Cardiac muscle cell (in vitro differentiated cells and primary cell): Measurements from ENCODE around the gene DOCK7. TPM values are rescaled to one million over a fixed set of nuclear protein-coding genes. Genes with fewer than 3 reads are reported as not detected.

Experiments used
- DNase-seq, 2 donors: peaks; one replicate each; pipeline versions ENCODE4 v3.0.0 to v3.0.0-alpha.2; 2010 to 2017; ENCODE audit warnings: low read depth in 1 of 2, low spot score in 1 of 2
- H3K27ac ChIP-seq: fragments of 200-600 bp; sonication (generic); 2 replicates; pipeline ENCODE4 v1.5.1; 2016
- H3K27me3 ChIP-seq: fragments of 200-600 bp; sonication (generic); 2 replicates; pipeline ENCODE4 v1.6.0; 2016; ENCODE audit warnings: control low read depth
- H3K36me3 ChIP-seq: fragments of 200-600 bp; sonication (generic); 2 replicates; pipeline ENCODE4 v1.5.1; 2016; ENCODE audit warnings: control low read depth
- H3K4me1 ChIP-seq: fragments of 200-600 bp; sonication (generic); 2 replicates; pipeline ENCODE4 v1.8.1; 2017; ENCODE audit warnings: low read depth, mild to moderate bottlenecking, mixed run types
- H3K4me3 ChIP-seq: fragments of 200-600 bp; sonication (generic); 2 replicates; pipeline ENCODE4 v1.5.1; 2016; ENCODE audit warnings: mild to moderate bottlenecking
- H3K9me3 ChIP-seq: fragments of 200-600 bp; sonication (generic); 2 replicates; pipeline ENCODE4 v1.5.1; 2017; ENCODE audit warnings: low read depth, mild to moderate bottlenecking, control low read depth
- polyA plus RNA-seq: library from polyadenylated mRNA; unstranded; fragments of >200 nt; fragmentation: Nextera tagmentation; extraction: Ambion mirVana; gene quantifications from 2 replicates; pipeline ENCODE4 v1.2.1, GENCODE V29; 2016
- total RNA-seq: library from RNA; depleted of rRNA; stranded (reverse); fragments of >200 nt; gene quantifications from 2 replicates; pipeline ENCODE4 v1.2.3, GENCODE V29; 2016
- TF ChIP-seq, protein P1 (sequence below): IDR thresholded peaks from 2 replicates; pipeline ENCODE4 v1.5.1; 2012; ENCODE audit warnings: low read depth, mild to moderate bottlenecking, low read length

DOCK7 gene
- total and polyA plus RNA-seq, 2 experiments from 2014 or later: 17.5 to 79.6 TPM

- peak in 1 of 2 donors; percentile 73 for DNase-seq
- no peaks in the 10 kb centered on the region for H3K27me3 ChIP-seq
- H3K27ac ChIP-seq: no peak overlapping the region
- no peaks in the 10 kb centered on the region for H3K36me3 ChIP-seq
- H3K4me3 ChIP-seq: no peak overlapping the region
- H3K9me3 ChIP-seq: no peaks in the 10 kb centered on the region
- TF ChIP-seq, protein P1, sequence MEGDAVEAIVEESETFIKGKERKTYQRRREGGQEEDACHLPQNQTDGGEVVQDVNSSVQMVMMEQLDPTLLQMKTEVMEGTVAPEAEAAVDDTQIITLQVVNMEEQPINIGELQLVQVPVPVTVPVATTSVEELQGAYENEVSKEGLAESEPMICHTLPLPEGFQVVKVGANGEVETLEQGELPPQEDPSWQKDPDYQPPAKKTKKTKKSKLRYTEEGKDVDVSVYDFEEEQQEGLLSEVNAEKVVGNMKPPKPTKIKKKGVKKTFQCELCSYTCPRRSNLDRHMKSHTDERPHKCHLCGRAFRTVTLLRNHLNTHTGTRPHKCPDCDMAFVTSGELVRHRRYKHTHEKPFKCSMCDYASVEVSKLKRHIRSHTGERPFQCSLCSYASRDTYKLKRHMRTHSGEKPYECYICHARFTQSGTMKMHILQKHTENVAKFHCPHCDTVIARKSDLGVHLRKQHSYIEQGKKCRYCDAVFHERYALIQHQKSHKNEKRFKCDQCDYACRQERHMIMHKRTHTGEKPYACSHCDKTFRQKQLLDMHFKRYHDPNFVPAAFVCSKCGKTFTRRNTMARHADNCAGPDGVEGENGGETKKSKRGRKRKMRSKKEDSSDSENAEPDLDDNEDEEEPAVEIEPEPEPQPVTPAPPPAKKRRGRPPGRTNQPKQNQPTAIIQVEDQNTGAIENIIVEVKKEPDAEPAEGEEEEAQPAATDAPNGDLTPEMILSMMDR: no peak
- no peaks in the 10 kb centered on the region for H3K4me1 ChIP-seq
Observed at GRCh38 chr1:62514746-62515423, 173.3 kb downstream of the DOCK7 start.

- TF ChIP-seq, protein P1: no peak
- no peaks in the 10 kb centered on the region for H3K36me3 ChIP-seq
Observed at GRCh38 chr1:62513013-62513412, 175.2 kb downstream of the DOCK7 start.

GRCh38 chr1:62509028-62509427 lies 179.2 kb downstream of the DOCK7 start:
- Histone ChIP-seq H3K4me1 (no peaks in the 10 kb centered on the region), H3K36me3 (peaks cover 5% of the 10 kb centered on the region), H3K27me3 (no peaks in the 10 kb centered on the region), H3K27ac (no peak overlapping the region), H3K4me3 (no peak overlapping the region), H3K9me3 (no peaks in the 10 kb centered on the region)
- DNase-seq: no peak
- TF ChIP-seq, protein P1: no peak

More at GRCh38 chr1:62513013-62513412, 175.2 kb downstream of the DOCK7 start:
- H3K27me3 ChIP-seq: no peaks in the 10 kb centered on the region
- no peaks in the 10 kb centered on the region for H3K4me1 ChIP-seq
- no peak for DNase-seq
- no peak overlapping the region for H3K4me3 ChIP-seq
- H3K9me3 ChIP-seq: no peaks in the 10 kb centered on the region
- no peak overlapping the region for H3K27ac ChIP-seq

DNA sequence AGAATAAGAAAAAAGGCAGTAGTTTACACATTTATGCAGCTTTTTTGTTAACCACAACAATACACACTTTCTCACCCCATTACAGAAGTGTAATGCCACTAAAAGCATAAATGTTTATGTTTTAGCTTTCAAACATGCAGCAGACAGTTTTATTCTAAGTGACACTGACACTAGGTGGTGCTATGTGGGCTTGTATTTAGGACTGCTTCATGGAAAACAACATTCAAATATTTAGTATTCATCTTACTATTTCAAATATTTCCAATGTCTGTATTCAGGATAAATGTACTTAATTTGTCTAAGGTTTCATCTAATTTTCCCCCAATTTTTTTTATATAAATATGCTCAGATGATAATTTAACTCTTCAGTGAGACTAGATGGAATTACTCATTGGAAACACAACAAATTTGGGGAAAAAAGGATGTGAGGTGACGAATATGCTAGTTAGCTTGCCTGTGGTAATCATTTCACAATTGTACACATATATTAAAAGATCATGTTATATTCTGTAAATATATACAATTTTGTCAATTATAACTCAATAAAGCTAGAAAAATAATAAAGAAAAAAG lies 179.9 kb downstream of the DOCK7 start:
- peak; percentile 42 to 74 for DNase-seq

GRCh38 chr1:62500210-62500609 lies 188.0 kb downstream of the DOCK7 start:
- TF ChIP-seq, protein P1: no peak
- no peak overlapping the region for H3K4me3 ChIP-seq
- no peak overlapping the region for H3K27ac ChIP-seq
- H3K4me1 ChIP-seq: no peaks in the 10 kb centered on the region
- H3K9me3 ChIP-seq: no peaks in the 10 kb centered on the region
- no peak for DNase-seq
- H3K36me3 ChIP-seq: peaks cover 12% of the 10 kb centered on the region
- H3K27me3 ChIP-seq: no peaks in the 10 kb centered on the region

More for the DNA sequence above, 179.9 kb downstream of the DOCK7 start:
- Histone ChIP-seq H3K36me3 (peaks cover 5% of the 10 kb centered on the region), H3K4me1 (no peaks in the 10 kb centered on the region), H3K9me3 (no peaks in the 10 kb centered on the region), H3K4me3 (no peak overlapping the region), H3K27ac (no peak overlapping the region), H3K27me3 (no peaks in the 10 kb centered on the region)
- TF ChIP-seq, protein P1: peak; percentile 61
